HG03159 (cell line): ENCODE measurements around the gene HSD17B3.
"Not testable (repeated sequence)": the region's sequence is repeated elsewhere in the genome, so short reads cannot be mapped to it uniquely, and the experiment has no call there.

Experiments used
- ATAC-seq: cut with Tn5 transposase; IDR thresholded peaks from one replicate; pipeline ENCODE4 v1.9.1; 2021; ENCODE audit warnings: mild to moderate bottlenecking, moderate library complexity; ENCODE audit not compliant: unreplicated experiment

HSD17B3 gene

DNA sequence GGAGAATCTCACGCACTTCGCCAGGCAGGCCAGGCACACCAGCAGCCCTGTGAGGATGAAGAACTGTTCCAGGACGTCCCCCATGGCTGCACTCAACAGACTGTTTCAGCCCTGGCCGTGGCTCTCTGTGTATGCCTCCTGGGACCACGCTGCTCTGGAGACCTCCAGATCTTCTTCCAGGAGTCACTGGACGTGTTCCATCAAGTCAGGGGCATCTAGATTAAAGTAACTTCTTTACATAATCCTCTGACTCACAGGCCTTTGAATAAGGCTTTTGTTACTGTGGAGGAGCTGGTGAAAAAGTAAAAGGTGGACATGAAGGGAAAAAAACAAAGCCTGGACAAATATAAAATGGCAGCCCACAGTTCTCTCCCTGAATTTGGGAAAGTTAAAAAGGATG is at the start of gene HSD17B3:
Gene HSD17B3, minus strand, starts transcription at position 156 of the 400 bp plus-strand sequence. Its CDS starts 72 bp downstream, at position 84.
- ATAC-seq = no peak

DNA sequence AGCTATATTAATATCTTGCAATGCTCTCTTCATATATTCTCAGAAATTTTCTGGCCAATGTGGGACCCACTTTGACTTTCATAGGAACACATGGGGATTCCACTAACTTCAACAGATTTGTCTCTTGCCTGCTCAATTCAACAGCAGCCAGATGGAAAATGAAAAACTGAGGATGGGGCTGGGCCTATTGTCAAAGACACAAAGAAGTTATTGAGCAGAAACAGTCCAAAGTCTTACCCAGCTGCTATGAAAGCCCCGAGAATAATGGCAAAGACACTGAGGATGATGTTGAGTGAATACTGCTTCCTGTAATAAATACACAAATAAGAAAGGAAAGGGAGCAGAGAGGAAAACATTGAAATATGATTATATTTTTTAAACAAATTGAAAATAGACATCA is 48.9 kb upstream of the HSD17B3 start:
- no peak for ATAC-seq

DNA sequence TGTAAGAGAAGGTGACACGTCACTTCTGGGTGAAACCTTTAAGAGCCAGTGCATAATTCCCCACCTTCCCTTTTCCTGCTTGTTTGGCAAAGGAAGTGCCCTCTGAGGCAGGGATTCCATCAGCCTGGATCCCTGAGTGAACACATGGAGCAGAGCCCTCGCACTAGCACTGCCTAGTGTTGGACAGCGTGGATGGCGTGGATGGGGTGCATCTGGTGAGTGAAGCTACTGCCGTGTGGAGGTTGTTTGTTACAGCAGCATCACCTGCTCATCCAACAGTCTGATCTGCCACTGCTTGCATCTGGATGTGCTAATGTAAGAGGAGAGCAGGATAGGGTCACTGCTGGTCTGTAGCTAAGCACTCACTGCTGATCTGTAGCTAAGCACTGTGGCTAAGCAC is 46.3 kb upstream of the HSD17B3 start:
- no peak for ATAC-seq

DNA sequence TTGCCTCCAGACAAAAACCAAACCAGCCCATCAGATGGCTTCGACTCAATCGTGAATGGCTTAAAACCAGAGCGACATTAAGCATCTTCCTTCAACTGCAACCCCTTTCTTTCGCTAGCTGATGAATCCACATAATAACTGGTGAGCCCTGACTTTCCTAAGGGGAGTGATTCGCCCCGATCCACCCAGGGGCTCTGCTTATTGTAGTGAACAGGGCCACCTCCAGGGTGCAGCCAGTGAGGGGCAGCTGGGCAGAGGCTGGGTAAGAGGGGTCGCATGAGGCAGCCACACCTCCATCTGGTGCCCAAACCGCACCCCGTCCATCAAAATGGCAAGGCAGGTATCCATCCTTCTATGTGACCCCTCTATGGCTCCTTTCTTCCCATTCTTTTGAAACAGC is 43.6 kb upstream of the HSD17B3 start:
- ATAC-seq = no peak

DNA sequence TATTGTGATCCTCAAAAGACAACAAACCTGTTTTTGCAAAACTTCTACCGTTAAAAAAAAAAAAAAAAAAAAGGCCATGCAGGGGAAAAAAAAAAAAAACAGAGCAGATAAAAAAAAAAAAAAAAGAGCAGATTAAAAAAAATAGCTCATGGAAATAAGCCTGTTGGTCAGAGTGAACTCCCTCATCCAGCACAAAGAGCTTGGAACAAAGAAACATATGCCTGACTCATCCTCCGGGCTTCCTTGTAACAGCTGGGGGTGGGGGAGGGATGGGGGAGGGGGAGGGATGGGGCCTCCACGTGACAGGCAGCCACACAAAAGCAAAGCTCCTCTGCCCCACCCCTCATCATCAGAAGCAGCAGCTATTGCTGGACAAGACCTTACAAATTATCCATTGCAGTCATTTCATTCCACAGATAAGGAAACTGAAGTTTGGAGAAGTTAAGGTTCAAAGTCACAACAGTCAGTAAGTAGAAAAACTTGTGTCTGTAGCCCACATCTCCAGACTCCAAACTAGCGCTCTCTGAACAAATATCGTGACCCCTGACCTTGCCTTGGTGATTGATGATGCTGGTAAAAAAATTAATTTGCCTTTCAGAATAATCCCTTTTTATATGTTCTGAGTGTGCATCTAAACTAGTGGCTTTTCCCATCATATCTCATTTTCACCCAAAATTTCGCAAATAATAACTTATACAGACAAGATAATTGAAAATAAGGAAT is 42.6 kb upstream of the HSD17B3 start:
- no peak for ATAC-seq

DNA sequence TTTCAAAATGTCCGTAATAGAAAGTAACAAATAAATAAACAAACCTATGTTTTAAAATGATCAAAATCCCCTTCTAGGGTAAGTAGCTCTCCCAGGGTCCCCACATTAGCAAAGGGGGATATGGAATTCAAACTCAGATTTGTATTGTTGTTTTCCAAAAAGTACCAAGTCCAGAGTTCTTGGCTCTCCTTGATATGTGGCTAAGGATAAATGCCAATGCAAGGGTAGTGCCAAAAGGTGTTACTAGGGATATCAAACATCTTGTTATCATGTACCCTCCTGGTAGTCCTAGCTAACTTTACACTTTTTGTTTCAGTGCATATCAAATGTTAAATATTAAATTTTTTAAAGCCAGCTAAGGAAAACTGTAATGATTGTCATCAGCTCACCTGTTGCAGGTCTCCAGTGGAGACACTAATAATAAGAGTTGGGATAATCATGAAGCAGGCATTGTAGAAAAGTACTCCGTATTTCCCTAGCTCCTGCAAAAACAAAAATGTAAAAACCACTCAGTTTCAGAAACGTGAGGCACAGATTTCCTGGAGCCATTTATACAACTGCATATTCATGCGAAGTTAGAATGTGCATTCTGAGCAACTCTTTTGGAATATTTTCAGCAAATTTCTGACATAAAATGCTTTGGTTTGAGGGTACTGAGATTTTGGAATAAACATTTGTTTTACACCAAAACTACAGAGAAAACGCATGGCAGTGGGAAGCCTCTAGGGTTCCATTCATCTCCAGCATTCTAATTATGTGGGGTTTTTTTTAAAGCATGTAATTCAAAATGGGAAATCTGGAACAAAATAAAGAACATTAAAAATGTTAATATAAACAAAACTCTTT is 41.8 kb upstream of the HSD17B3 start:
- no peak for ATAC-seq

DNA sequence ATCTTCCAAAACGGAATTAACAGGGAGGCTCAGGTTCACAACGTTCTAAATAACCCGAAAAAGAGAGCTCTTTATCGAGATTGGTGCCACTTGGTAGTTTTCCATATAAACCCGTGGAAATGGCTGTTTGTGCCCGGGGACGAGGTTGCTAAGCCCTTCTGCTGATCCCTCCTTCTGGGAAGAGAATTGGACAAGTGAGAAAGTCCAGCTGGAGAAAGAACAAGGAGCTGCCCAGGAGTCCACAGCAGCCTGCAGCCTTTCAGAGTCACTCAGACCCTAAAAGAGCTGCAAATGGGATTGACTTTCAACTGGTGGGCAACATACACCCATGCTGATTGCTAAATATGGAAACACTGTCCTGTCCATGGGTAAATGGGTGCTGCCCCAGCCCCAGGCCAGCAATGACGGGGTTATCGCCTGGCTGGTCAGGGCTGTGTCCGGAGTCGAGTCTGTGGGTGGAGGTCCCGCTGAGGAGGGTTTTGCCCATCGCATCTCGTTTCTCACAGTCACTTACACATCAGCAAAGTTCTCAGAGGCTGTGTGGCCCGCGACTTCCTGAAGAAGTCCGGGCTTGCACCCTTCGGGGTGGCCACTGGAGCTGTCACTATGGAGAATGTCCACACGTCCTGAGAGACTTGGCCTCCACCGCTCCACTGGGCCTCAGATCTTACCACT is 40.7 kb upstream of the HSD17B3 start:
- ATAC-seq = no peak

DNA sequence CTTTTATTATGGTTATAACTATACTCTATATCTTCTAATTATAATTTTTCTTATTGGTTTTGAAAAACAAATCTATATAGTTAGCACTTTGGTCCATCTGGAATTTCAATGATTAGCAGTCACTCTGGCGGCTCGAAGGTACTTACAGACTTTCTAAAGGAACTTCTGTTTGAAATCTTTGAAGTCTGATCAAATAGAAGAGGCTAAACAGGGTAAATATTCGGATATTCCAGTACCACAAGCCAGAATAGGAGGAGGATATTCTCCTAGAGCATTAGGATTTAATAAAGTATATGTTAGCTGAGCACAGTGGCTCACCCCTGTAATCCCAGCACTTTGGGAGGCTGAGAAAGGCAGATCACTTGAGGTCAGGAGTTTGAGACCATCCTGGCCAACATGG is 38.7 kb upstream of the HSD17B3 start:
- ATAC-seq = no peak

DNA sequence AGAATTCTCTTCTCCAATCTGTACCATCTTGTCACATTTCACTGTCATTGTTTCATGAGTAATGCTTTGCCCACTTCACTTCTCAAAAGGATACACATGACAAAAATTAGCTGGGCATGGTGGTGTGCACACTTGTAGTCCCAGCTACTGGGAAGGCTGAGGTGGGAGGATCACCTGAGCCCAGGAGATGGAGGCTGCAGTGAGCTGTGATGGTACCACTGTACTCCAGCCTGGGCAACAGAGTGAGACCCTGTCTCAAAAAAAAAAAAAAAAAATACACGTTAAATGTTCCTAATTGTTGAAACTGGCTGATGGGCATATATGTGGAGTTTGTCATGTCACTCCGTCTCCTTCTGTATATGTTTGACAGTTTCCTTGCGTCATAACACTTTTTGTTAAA is 36.3 kb upstream of the HSD17B3 start:
- ATAC-seq = no peak

DNA sequence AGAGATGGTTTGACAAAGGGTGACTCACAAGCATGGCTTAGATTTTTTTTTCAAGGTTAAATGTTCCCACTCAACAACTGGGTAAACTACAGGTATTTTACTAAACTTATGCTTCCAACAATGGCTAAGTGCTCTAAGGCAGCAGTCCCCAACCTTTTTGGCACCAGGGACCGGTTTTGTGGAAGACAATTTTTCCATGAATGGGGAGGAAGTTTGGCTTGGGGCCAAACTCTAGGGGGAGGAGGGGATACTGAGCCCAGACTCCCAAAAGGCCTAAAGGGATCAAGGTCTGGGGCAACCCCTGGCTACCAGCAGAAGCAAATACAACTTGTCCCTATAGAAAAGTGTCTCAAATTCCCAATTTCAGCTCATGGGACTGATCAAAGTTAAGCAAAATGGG is 32.0 kb upstream of the HSD17B3 start:
- ATAC-seq = no peak

DNA sequence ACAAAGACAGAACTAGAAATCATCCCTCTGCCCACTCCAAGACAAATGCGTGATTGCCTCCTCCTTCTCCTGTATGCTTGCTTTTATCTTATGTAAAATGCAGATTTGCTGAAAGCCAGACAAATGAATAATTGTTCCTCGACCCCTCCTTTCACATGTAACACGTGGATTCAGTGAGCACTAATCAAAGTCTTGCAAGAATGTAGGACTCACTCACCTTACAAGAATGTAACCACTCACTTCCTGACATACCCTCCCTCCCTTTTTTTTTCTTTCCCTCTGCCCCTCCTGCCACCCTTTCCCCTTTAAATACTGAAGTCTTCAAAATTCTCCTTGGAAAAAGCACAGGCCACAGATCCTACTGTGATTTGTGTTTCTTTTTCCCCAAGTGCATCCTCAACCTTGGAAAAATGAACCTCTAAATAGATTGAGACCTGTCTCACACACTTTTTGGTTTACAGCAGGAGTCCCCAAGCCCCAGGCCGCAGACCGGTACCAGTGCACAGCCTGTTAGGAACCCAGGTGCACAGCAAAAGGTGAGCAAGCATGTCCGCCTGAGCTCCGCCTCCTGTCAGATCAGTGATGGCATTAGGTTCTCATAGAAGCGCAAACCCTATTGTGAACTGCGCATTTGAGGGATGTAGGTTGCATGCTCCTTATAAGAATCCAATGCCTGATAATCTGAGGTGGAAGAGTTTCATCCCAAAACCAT is 29.4 kb upstream of the HSD17B3 start:
- no peak for ATAC-seq

DNA sequence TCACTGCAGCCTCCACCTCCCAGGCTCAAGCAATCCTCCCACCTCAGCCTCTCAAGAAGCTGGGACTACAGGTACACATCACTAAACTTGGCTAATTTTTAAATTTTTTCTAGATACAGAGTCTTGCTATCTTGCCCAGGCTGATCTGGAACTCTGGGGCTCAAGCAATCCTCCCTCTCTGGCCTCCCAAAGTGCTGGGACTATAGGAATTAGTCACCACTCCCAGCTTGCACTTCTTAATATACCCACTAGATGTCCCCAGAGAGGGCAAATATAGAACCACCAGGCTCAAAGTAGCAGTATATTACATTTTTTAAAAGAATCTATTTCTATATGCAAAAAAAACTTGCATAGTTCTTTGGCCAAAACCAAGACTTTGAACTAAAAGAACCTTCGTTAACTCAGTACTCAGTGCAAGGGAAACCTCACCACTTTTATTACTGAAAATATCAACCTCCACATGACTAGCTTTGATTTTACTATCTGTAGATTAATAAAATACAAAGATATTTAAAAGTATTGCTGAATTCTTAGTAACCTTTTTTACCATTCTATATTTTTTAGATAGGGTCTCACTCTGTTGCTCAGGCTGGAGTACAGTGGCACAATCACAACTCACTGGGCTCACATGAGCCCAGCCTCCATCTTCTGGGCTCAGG is 25.8 kb upstream of the HSD17B3 start:
- ATAC-seq = no peak

DNA sequence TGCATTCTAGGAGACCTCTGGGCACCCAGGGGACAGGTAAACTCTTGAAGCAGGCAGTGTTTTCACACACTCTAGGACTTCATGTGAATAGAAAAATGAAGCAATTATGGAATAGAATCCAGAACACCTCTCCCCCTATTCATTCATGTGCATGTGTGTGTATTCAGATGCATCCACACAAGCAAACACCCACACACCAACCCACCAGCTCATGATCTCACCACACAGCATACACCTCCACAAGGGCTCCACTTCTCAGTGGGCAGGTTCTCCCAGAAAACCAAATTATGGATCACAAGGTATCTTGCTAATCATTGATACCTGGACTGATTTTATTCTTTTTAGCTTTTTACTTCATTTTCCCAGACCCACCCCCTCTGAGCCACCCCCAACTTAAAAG is 21.2 kb upstream of the HSD17B3 start:
- ATAC-seq = no peak

DNA sequence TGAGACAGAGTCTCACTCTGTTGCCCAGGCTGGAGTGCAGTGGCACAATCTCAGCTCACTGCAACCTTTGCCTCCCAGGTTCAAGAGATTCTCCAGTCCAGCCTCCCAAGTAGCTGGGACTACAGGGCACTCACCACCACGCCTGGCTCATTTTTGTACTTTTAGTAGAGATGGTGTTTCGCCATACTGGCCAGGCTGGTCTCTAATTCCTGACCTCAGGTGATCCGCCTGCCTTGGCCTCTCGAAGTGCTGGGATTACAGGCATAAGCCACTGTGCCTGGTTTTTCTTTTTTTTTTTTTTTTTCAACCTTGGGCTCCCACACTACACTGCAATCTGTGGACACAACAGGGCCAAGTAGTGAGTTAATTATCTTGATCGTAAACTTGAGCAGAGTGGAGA is 20.8 kb upstream of the HSD17B3 start:
- ATAC-seq = not testable (repeated sequence)

DNA sequence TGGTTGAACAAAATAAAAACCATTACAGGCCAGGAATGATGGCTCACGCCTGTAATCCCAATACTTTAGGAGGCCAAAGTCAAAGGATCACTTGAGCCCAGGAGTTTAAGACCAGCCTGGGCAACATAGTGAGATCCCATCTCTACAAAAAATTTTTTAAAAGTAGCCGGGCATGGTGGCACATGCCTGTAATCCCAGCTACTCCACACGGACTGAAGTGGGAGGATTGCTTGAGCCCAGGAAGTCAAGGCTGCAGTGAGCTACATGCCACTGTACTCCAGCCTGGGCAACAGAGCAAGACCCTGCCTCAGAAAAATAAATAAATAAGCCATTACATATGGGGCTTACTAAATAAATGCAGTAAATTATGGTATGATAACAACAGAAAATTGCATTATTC is 20.2 kb upstream of the HSD17B3 start:
- ATAC-seq = not testable (repeated sequence)

DNA sequence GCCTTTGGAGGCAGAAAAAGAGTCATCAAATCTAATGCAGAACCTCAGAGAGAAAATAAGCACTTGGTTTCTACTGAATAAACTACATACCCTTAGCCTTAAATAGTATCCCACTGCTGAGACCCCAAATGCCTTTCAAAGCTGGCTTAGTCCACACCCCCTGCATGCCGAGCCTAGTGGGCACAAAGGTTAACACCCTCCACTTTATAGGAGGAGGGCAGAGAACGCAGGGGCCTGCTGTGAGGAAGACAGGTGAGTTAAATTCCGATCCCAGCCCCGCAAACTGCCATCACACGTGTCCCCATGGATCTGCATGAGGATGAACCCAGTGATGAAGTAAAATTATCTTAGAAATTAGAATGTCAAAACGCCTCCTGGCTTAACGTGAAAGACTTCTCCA is 19.5 kb upstream of the HSD17B3 start:
- ATAC-seq = no peak

DNA sequence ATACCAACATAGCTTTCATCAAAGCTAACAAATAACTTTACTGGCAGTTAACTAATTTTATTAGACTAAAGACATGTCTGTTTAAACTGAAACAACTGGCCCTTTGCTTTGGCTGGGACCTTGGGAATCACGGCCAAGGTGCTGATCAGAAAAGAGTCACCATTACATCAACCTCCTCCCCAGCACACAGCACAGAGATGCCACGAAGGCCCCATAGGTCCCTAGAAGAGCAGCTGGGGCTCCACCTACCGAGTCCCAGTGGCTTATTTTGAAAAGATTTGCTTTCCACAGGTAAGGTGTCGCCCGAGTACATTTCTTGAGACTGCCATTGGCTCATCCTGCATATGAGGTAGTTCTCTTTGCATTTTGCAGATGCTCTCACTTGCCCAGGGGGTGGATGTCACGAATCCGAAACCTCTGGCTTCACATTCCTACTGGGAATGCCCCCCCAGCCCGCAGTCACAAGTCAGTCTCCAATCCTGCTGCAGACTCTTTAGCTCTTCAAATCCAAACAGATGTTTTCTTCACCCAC is 18.8 kb upstream of the HSD17B3 start:
- ATAC-seq = no peak

DNA sequence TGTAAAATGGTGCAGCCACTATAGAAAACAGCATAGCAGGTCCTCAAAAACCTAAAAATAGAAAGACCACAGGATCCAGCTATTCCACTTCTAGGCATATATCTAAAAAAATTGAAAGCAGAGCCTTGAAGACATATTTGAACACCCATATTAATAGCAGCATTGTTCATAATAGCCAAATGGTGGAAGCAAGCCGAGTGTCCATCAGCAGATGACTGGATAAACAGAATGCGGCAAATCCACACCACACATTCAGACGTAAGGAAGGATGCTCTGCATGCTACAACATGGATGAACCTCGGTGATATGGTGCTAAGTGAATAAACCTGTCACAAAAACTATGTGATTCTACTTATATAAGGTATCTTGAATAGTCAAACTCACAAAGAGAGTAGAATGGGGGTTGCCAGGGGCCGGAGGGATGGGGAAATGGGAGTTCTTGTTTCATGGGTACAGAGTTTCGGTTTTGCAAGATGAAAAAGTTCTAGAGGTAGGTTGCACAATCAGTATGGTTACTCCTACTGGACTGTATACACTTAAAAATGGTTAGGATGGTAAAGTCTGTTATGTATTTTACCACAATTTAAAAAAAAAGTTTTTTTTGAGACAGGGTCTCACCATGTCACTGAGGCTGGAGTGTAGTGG is 17.1 kb upstream of the HSD17B3 start:
- no peak for ATAC-seq

DNA sequence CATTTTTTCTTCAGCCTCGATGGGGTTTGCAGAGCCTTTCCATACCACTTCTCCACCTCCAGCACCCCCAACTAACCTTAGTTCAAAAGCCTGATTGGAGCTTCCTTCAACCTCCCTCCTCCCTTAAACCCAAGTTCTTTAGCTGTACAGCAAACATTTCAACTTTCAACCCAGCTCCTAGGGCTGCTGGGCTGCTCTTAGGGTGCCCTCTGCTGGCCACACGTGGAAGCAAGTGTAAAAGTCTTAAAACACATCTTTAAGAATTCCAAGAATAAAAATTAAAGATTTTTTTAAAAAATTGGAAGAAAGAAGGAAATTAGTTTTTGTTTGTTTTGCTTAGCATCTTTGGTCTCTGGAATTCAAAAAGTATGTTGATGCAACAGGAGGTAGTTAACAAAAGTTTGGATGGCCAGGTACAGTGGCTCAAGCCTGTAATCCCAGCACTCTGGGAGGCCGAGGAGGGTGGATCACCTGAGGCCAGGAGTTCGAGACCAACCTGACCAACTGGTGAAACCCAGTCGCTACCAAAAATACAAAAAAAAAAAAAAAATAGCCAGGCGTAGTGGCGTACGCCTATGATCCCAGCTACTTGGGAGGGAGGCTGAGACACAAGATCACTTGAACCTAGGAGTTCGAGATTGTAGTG is 15.5 kb upstream of the HSD17B3 start:
- no peak for ATAC-seq
